Right lobe of liver (tissue), 6 donors: ENCODE results near the gene GRIK2. TPM values are rescaled to one million over a fixed set of nuclear protein-coding genes. Genes with fewer than 3 reads are reported as not detected.
A peak's percentile ranks its signal among the peaks of the same experiment; 100 is the strongest.

Experiments
- ATAC-seq, 4 donors: fragments of 200-7000 bp; cut with Tn5 transposase; one replicate each; pipeline ENCODE4 v1.9.1; 2020; ENCODE audit warnings: mild to moderate bottlenecking in 4 of 4, moderate library complexity in 4 of 4
- DNase-seq, 3 donors: peaks; one replicate each; pipeline ENCODE4 v3.0.0-alpha.2; 2020
- H3K27ac ChIP-seq, 3 donors: fragments of 200-600 bp; one replicate each; pipeline ENCODE4 v1.8.0; 2022
- H3K27me3 ChIP-seq, 2 donors: fragments of 200-600 bp; one replicate each; pipeline ENCODE4 v1.8.0; 2022
- H3K36me3 ChIP-seq, 4 donors: fragments of 200-600 bp; sonication (generic) in 1 of 4; one replicate each; pipeline versions ENCODE4 v1.5.1 to v1.8.0; 2017 to 2022; ENCODE audit warnings: control low read depth in 1 of 4
- H3K4me1 ChIP-seq, 4 donors: fragments of 200-600 bp; sonication (generic) in 1 of 4; one replicate each; pipeline versions ENCODE4 v1.5.1 to v1.8.0; 2017 to 2022; ENCODE audit warnings: control low read depth in 1 of 4
- H3K4me3 ChIP-seq, 3 donors: fragments of 200-600 bp; one replicate each; pipeline ENCODE4 v1.8.0; 2022
- H3K9me3 ChIP-seq, 4 donors: fragments of 200-600 bp; sonication (generic) in 1 of 4; one replicate each; pipeline versions ENCODE4 v1.5.1 to v1.8.0; 2017 to 2022; ENCODE audit warnings: control low read depth in 1 of 4
- CTCF ChIP-seq, 4 donors: fragments of 200-600 bp in 3 of 4; fragments of 450-650 bp in 1 of 4; IDR thresholded peaks; one replicate each; pipeline versions ENCODE4 v1.5.1 to v1.8.0; 2016 to 2022; ENCODE audit warnings: antibody characterized with exemption in 4 of 4, mild to moderate bottlenecking in 2 of 4
- POLR2A ChIP-seq: fragments of 450-650 bp; IDR thresholded peaks from one replicate; pipeline ENCODE4 v1.6.1; 2017; ENCODE audit warnings: antibody characterized with exemption, mild to moderate bottlenecking
- WGBS: methylation state at CpG from one replicate; pipeline ENCODE4 v1.1.6; 2018; ENCODE audit warnings: low coverage, low lambda C conversion rate; ENCODE audit not compliant: insufficient coverage; ENCODE audit errors: missing lambda C conversion rate; 5-methylcytosine and 5-hydroxymethylcytosine counted together
- intact Hi-C, 2 donors: fragments of 100-400 bp; cut with DNase I; formaldehyde crosslinking; loops; one replicate each; pipeline versions ENCODE4 v1.11.2 to v1.14.1; 2022
- total RNA-seq, 6 experiments: library from RNA; depleted of rRNA in 2 of 6; stranded (reverse); fragments of >200 nt in 2 of 6; fragmentation: NEBNext Ultra II Directional in 3 of 6; extraction: Animal tissue kit (Norgen Biotek cat#: 25700) in 3 of 6; gene quantifications; one replicate each; pipeline versions ENCODE4 v1.1.0 to v1.2.4, GENCODE V29; 2016 to 2023
- donor health status: DM: no; HTN: yes; CAD: no.
- donor health status: DM: no; HTN: no; CAD: no.
- donor health status: DM: no; HTN: no; CAD: no.
- donor health status: DM: no; HTN: yes; CAD: no.
- donor health status: DM: no; HTN: yes; CAD: no.

Gene GRIK2
- total RNA-seq, 6 experiments from 2014 or later = 0.04 to 0.24 (median 0.09) TPM; not detected in 3

GRCh38 chr6:101728956-101729355 lies 335.4 kb downstream of the GRIK2 start:
- Histone ChIP-seq H3K27ac (no peak overlapping the region), H3K4me1 (no peaks in the 10 kb centered on the region), H3K9me3 (no peaks in the 10 kb centered on the region), H3K4me3 (no peak overlapping the region), H3K36me3 (no peaks in the 10 kb centered on the region), H3K27me3 (no peaks in the 10 kb centered on the region)
- intact Hi-C loops = no loop called here
- ATAC-seq (no peak), DNase-seq (no peak)
- TF ChIP-seq POLR2A (no peak), CTCF (IDR thresholded peaks at IDR 0.05) (no peak)

GRCh38 chr6:101730954-101731353 lies 337.4 kb downstream of the GRIK2 start:
- Histone ChIP-seq H3K27me3 (no peaks in the 10 kb centered on the region), H3K4me3 (peak overlapping the region in 1 of 3 donors; percentile 18), H3K36me3 (no peaks in the 10 kb centered on the region), H3K4me1 (no peaks in the 10 kb centered on the region), H3K27ac (no peak overlapping the region), H3K9me3 (no peaks in the 10 kb centered on the region)
- 33% methylated on average over 2 of the region's 2 CpGs for WGBS
- TF ChIP-seq POLR2A = no peak
- no peak for TF ChIP-seq CTCF (IDR thresholded peaks at IDR 0.05)
- no peak for DNase-seq
- ATAC-seq = peak in 3 of 4 donors; percentile 27 to 76 (median 49)
- intact Hi-C loops = no loop called here

GRCh38 chr6:101733899-101734298 lies 340.4 kb downstream of the GRIK2 start:
- DNase-seq (no peak), ATAC-seq (no peak)
- Histone ChIP-seq H3K9me3 (no peaks in the 10 kb centered on the region), H3K27ac (no peak overlapping the region), H3K27me3 (no peaks in the 10 kb centered on the region), H3K4me1 (peaks cover 0 to 7% (median 0%) of the 10 kb centered on the region in 4 donors), H3K36me3 (no peaks in the 10 kb centered on the region), H3K4me3 (no peak overlapping the region)
- intact Hi-C loops = no loop called here
- TF ChIP-seq POLR2A (no peak), CTCF (IDR thresholded peaks at IDR 0.05) (no peak)

- Histone ChIP-seq H3K4me3 (no peak overlapping the region), H3K9me3 (no peaks in the 10 kb centered on the region), H3K27me3 (no peaks in the 10 kb centered on the region), H3K4me1 (peaks cover 0 to 30% (median 3%) of the 10 kb centered on the region in 4 donors), H3K27ac (no peak overlapping the region), H3K36me3 (no peaks in the 10 kb centered on the region)
- no peak for DNase-seq
- ATAC-seq = peak; percentile 50 to 80 (median 58)
- intact Hi-C loops = no loop called here
- TF ChIP-seq CTCF (IDR thresholded peaks at IDR 0.05) = no peak
- 23% methylated on average over 1 of the region's 1 CpG for WGBS
Measured at GRCh38 chr6:101738481-101738880, 345.0 kb downstream of the GRIK2 start.

GRCh38 chr6:101740631-101741030 lies 347.1 kb downstream of the GRIK2 start:
- TF ChIP-seq CTCF (IDR thresholded peaks at IDR 0.05) (no peak), POLR2A (no peak)
- no peaks in the 10 kb centered on the region for H3K27me3 ChIP-seq
- 47% methylated on average over 2 of the region's 2 CpGs for WGBS
- no peaks in the 10 kb centered on the region for H3K36me3 ChIP-seq
- intact Hi-C loops = no loop called here
- H3K4me1 ChIP-seq = peaks cover 0 to 30% (median 3%) of the 10 kb centered on the region in 4 donors
- H3K4me3 ChIP-seq = no peak overlapping the region
- H3K9me3 ChIP-seq = no peaks in the 10 kb centered on the region
- no peak for ATAC-seq
- H3K27ac ChIP-seq = no peak overlapping the region
- no peak for DNase-seq
